HepG2 (cell line): ENCODE measurements around the gene TSGA10. TPM values are rescaled to one million over a fixed set of nuclear protein-coding genes. Genes with fewer than 3 reads are reported as not detected.

Source experiments
- ESRRA ChIP-seq: sonication (generic); formaldehyde crosslinking; IDR thresholded peaks from 2 replicates; pipeline ENCODE4 v1.5.1; 2020; ENCODE audit warnings: mild to moderate bottlenecking, low read depth, missing genetic modification reagents
- FOSL1 ChIP-seq: sonication (generic); formaldehyde crosslinking; IDR thresholded peaks from 2 replicates; pipeline ENCODE4 v1.9.0; 2021; ENCODE audit warnings: missing genetic modification reagents, borderline replicate concordance
- HMGA1 ChIP-seq: sonication (generic); formaldehyde crosslinking; conservative IDR thresholded peaks from 2 replicates; pipeline ENCODE4 v1.4.0; 2020; ENCODE audit warnings: missing genetic modification reagents
- HOXA5 ChIP-seq: sonication (generic); formaldehyde crosslinking; IDR thresholded peaks from 2 replicates; pipeline ENCODE4 v1.4.0; 2020; ENCODE audit warnings: missing genetic modification reagents
- HOXA7 ChIP-seq: sonication (generic); formaldehyde crosslinking; IDR thresholded peaks from 2 replicates; pipeline ENCODE4 v1.8.1; 2022; ENCODE audit warnings: mild to moderate bottlenecking, missing genetic modification reagents, moderate library complexity
- JUN ChIP-seq: sonication (generic); formaldehyde crosslinking; IDR thresholded peaks from 2 replicates; pipeline ENCODE4 v1.4.0; 2020; ENCODE audit warnings: mild to moderate bottlenecking, missing genetic modification reagents
- MZF1 ChIP-seq: sonication (generic); formaldehyde crosslinking; IDR thresholded peaks from 2 replicates; pipeline ENCODE4 v1.8.1; 2023; ENCODE audit warnings: mild to moderate bottlenecking, missing genetic modification reagents, borderline replicate concordance
- NFYC ChIP-seq: IDR thresholded peaks from 2 replicates; pipeline ENCODE4 v1.6.1; 2016; ENCODE audit warnings: missing genetic modification reagents, missing compliant biosample characterization
- RARG ChIP-seq: sonication (generic); formaldehyde crosslinking; IDR thresholded peaks from 2 replicates; pipeline ENCODE4 v1.4.0; 2020; ENCODE audit warnings: low read depth, mild to moderate bottlenecking, missing genetic modification reagents
- SMC3 ChIP-seq: IDR thresholded peaks from 2 replicates; pipeline ENCODE4 v1.6.1; 2011; ENCODE audit warnings: low read length, improper control_type of control experiment
- SP2 ChIP-seq: sonication (generic); formaldehyde crosslinking; IDR thresholded peaks from 2 replicates; pipeline ENCODE4 v1.5.1; 2020; ENCODE audit warnings: mild to moderate bottlenecking, missing genetic modification reagents
- SRSF1 ChIP-seq: fragments of 200-400 bp; formaldehyde crosslinking; optimal IDR thresholded peaks from 2 replicates; pipeline ENCODE3; 2017; ENCODE audit warnings: mild to moderate bottlenecking, low read depth, low read length, moderate library complexity
- STAT6 ChIP-seq: sonication (generic); formaldehyde crosslinking; IDR thresholded peaks from 2 replicates; pipeline ENCODE4 v1.4.0; 2020; ENCODE audit warnings: missing genetic modification reagents, mild to moderate bottlenecking, borderline replicate concordance
- TCF7 ChIP-seq: sonication (generic); IDR thresholded peaks from 2 replicates; pipeline ENCODE4 v1.6.1; 2016; ENCODE audit warnings: antibody characterized with exemption, low read depth
- ZBTB37 ChIP-seq: sonication (generic); formaldehyde crosslinking; IDR thresholded peaks from 2 replicates; pipeline ENCODE4 v1.4.0; 2020; ENCODE audit warnings: mild to moderate bottlenecking, missing genetic modification reagents
- ZFP90 ChIP-seq: sonication (generic); formaldehyde crosslinking; IDR thresholded peaks from 2 replicates; pipeline ENCODE4 v1.8.0; 2022; ENCODE audit warnings: missing genetic modification reagents, mild to moderate bottlenecking, inconsistent platforms, borderline replicate concordance
- ZFYVE20 ChIP-seq: sonication (generic); formaldehyde crosslinking; IDR thresholded peaks from 2 replicates; pipeline ENCODE4 v1.8.0; 2023; ENCODE audit warnings: low read depth, mild to moderate bottlenecking, moderate library complexity, missing genetic modification reagents, borderline replicate concordance
- ZNF414 ChIP-seq: sonication (generic); formaldehyde crosslinking; IDR thresholded peaks from 2 replicates; pipeline ENCODE4 v1.5.0; 2020; ENCODE audit warnings: missing genetic modification reagents
- ZNF598 ChIP-seq: sonication (generic); formaldehyde crosslinking; IDR thresholded peaks from 2 replicates; pipeline ENCODE4 v1.5.1; 2020; ENCODE audit warnings: mild to moderate bottlenecking, missing genetic modification reagents, borderline replicate concordance
- ZNF879 ChIP-seq: sonication (generic); formaldehyde crosslinking; IDR thresholded peaks from 2 replicates; pipeline ENCODE4 v1.8.1; 2023; ENCODE audit warnings: missing genetic modification reagents
- polyA plus RNA-seq, 8 experiments: library from polyadenylated mRNA; depleted of rRNA in 3 of 8; stranded (reverse) in 7 of 8; unstranded in 1 of 8; fragments of >200 nt; fragmentation: Illumina TruSeq in 4 of 8; extraction: Trizol in 4 of 8; gene quantifications; 2 replicates each; pipeline versions ENCODE4 v1.2.1 to v1.2.3, GENCODE V29; 2011 to 2016; ENCODE audit warnings: low read depth in 4 of 8, missing spikeins in 1 of 8, mixed read lengths in 1 of 8; ENCODE audit not compliant: insufficient read depth in 1 of 8
- total RNA-seq, 5 experiments: library from RNA; depleted of rRNA; stranded (reverse); fragments of >200 nt; fragmentation: Illumina TruSeq; extraction: Trizol; gene quantifications; 2 replicates each; pipeline ENCODE4 v1.2.3, GENCODE V29; 2016; ENCODE audit warnings: low read depth in 1 of 5

The TSGA10 gene
- total and polyA plus RNA-seq, 2 of the 13 experiments (the other 11 are each of a cell fraction or from before 2014, with no cell fraction given) = 4.7 to 13.1 TPM

GRCh38 chr2:99180755-99181623 is 26.2 kb upstream of the TSGA10 start, which contains the start of the genes MITD1 and MRPL30 (continued):
- TF ChIP-seq ZBTB37 (0 out of 2 replicates have a peak, but pooled peaks have one; percentile 20), HOXA5 (CRISPR knock-in tag) (peak; percentile 88), HMGA1 (no peak), STAT6 (CRISPR knock-in tag) (peak; percentile 92), RARG (peak; percentile 89), ZNF879 (CRISPR knock-in tag) (0 out of 2 replicates have a peak, but pooled peaks have one; percentile 59), ZFP90 (CRISPR knock-in tag) (peak; percentile 96; the same call in 1 of the 2 replicates), FOSL1 (no peak), ZNF414 (peak; percentile 85; the same call in 1 of the 2 replicates), JUN (CRISPR knock-in tag) (peak; percentile 81), HOXA7 (CRISPR knock-in tag) (no peak), ESRRA (CRISPR knock-in tag) (peak; percentile 87; the same call in 1 of the 2 replicates), MZF1 (CRISPR knock-in tag) (no peak; the same call in 1 of the 2 replicates), ZNF598 (CRISPR knock-in tag) (peak; percentile 99), ZFYVE20 (CRISPR knock-in tag) (no peak), TCF7 (no peak; the same call in 1 of the 2 replicates), SP2 (CRISPR knock-in tag) (peak; percentile 45; the same call in 1 of the 2 replicates), SMC3 (peak; percentile 41), NFYC (peak; percentile 60; the same call in 1 of the 2 replicates), SRSF1 (peak; percentile 95)
